Activated gamma-delta T cell treated with anti-CD3 and anti-CD28 coated beads, Interleukin-2, amount 50 U/mL, for 16 hours (primary cell): ENCODE measurements around the gene SLC11A1.

Experiments
- DNase-seq: peaks from one replicate; pipeline ENCODE4 v3.0.0-alpha.2; 2020; ENCODE audit warnings: low read depth

SLC11A1 gene

DNA sequence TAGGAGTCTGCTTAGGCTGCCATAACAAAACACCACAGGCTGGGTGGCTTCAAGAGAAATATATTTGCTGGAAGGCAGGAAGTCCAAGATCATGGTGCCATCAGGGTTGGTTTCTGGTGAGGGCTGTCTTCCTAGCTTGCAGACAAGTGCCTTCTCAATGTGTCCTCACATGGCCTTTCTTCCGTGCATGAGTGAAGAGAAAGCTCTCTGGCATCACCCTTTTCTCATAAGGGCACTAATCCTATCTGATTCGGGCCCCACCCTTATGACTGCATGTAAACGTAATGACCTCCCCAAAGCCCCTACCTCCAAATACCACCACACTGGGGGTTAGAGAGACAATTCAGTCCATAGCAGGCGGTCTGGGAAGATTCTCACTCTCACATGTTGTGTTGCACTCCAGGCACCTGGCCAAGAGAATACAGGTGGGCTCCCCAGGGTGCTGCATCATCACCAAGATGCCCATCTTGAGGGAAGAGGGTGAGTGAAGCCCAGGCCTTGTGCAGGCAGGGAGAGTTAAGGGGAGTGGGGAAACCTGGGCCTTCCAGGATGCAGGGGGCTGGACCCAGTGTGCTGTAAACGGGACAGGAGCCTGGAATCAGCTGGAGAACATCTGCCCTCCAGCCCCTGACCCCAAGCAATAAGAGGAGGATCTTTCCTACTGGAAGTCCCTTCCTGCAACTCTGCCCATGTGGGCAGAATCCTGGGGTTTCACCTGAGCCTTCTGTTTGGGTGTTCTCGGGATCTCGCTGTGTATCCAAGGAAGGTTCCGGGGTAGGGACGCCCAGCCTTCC lies 15.3 kb upstream of the SLC11A1 start:
- DNase-seq: no peak

DNA sequence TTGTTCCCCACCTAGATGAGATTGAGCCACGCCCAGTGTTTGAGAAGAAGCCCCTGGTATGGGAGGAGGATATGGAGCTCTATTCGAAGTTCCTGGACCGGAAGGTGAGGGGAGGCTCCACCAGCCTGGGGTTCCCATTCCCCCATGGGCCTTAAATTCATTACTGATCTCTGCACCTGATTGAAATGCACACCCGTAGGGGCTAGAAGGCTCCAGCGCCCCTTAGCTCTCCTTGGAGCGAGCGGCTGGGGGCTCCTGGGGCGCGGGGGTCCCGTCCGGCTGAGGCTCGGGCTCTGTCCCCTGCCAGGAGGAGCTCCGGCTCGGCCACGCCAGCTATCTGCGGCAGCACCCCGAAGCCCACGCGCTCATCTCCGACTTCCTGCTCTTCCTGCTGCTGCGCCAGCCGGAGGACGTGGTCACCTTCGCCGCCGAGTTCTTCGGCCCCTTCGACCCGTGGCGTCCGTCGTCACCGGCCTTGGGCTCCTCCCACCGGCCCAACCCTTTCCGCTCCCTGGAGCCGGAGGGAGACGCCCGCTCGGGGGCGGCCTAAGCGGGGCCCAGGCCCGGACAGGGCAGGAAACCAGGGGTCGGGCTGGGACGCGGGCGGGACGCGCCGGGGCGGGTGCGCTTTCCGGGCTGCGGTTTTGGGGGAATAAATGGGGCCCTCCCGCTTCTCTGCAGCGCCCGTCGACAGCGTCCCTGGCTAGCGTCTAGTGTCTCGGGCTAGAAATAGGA lies 14.5 kb upstream of the SLC11A1 start:
- peak; percentile 55 for DNase-seq

DNA sequence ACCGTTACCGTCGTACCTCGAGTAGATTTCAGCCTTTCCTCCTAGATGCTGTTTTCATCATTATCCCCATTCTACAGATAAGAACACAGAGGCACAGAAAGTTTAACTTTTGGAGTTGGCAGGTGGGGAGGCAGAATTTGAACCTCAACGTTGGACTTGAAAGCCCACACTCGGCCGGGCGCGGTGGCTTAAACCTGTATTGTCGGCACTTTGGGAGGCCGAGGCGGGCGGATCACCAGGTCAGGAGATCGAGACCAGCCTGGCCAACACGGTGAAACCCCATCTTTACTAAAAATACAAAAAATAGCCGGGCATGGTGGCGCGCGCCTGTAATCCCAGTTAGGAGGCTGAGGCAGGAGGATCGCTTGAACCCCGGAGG lies 13.9 kb upstream of the SLC11A1 start:
- no peak for DNase-seq

GRCh38 chr2:218368621-218369153 lies 13.4 kb upstream of the SLC11A1 start:
- DNase-seq: no peak

DNA sequence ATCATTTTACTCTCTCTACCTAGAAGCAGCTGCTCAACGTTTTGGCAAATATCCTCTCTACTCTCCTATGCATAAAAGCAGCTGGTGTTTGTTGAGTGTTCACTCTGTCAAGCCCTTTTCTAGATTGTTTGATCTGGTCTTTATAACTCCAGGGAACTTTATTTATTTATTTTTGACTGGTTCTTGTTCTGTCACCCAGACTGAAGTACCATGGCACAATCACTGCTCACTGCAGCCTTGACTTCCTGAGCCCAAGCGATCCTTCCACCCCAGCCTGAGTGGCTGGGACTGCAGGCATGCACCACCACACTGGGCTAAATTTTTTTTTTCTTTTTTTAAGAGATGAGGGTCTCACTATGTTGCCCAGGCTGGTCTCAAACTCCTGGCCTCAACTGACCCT lies 12.7 kb upstream of the SLC11A1 start:
- no peak for DNase-seq

- no peak for DNase-seq
These were observed 11.5 kb upstream of the SLC11A1 start for GRCh38 chr2:218370410-218371063.

- DNase-seq: no peak
These were observed 10.1 kb upstream of the SLC11A1 start for GRCh38 chr2:218371983-218372350.

GRCh38 chr2:218374795-218375194 lies 7.3 kb upstream of the SLC11A1 start:
- DNase-seq: no peak

DNA sequence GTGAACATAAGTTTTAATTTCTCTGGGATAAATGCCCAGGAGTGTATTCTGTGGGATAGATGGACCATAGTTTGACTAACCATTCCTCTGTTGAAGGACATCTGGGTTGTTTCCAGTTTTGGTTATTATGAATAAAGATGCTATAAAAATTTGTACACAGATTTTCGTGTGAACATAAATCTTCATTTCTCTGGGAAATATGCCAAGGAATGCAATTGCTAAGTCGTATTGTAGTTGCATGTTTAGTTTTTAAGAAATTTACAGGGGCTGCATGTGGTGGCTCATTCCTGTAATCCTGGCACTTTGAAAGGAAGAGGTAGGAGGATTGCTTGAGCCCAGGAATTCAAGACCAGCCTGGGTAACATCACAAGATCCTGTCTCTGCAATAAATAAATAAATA lies 6.9 kb upstream of the SLC11A1 start:
- DNase-seq: no peak

DNA sequence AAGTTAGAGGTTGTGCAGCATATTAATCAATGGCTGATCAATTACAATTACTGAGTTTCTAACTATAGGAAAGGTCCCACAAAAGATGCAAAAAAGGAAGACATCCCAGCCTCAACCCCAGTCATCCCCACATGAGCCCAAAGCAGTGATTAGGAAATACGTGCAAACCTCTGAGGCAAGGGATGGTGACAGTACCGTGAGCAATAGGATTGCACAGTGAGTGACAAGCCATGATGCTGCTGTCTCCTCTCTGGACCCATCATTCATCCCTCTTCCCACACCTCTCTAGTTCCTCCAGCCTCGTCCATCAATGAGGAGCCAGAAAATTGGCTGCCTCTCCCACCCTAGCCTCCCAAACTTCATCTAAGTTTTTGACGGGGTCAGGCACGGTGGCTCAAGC lies 4.0 kb upstream of the SLC11A1 start:
- DNase-seq: no peak

GRCh38 chr2:218382785-218383184 lies 712 bp downstream of the SLC11A1 start:
- DNase-seq: no peak

GRCh38 chr2:218383892-218384519 lies 1.9 kb downstream of the SLC11A1 start:
- no peak for DNase-seq

DNA sequence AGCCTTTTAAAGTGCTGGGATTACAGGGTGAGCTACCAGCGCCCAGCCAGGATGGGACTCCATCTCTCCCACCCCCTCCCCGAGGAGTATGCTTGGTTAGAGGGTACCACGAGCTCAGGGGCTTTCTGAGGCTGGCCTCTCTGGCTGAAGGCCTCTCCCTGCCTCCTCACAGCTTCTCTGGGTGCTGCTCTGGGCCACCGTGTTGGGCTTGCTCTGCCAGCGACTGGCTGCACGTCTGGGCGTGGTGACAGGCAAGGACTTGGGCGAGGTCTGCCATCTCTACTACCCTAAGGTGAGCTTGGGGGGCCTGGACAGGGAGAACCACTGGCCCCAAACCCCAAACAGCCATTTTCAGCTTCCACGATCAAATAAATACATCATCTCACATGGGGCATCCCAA lies 2.9 kb downstream of the SLC11A1 start:
- no peak for DNase-seq

GRCh38 chr2:218386505-218387368 lies 4.7 kb downstream of the SLC11A1 start:
- no peak for DNase-seq

DNA sequence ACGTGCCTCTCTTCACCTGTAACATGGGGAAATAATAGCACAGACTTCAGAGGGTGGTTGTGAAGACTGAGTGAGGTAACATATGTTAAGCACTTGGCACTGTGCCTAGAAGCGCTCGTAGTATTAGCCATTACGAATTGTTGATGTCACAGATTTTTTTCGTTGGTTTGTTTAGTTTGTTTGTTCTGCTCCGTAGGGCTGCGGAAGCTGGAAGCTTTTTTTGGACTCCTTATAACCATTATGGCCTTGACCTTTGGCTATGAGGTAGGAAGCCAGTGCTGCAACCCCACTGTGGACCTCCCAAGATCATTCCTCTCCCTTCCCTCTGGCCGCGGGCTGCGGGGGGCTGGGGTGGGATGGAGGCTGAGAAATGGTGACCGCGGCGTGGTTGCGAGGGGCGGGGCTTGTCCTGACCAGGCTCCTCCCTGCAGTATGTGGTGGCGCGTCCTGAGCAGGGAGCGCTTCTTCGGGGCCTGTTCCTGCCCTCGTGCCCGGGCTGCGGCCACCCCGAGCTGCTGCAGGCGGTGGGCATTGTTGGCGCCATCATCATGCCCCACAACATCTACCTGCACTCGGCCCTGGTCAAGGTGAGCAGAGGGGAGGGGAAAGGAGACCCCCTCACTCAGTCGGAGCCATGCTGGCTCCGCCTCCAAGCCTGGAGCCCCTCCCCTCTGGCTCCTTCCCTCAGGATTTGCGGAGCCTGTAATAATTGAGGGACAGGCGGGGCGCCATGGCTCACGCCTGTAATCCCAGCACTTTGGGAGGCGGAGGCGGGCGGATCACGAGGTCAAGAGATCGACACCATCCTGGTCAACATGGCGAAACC lies 5.5 kb downstream of the SLC11A1 start:
- no peak for DNase-seq

- no peak for DNase-seq
These were observed 7.5 kb downstream of the SLC11A1 start for GRCh38 chr2:218389333-218390150.

DNA sequence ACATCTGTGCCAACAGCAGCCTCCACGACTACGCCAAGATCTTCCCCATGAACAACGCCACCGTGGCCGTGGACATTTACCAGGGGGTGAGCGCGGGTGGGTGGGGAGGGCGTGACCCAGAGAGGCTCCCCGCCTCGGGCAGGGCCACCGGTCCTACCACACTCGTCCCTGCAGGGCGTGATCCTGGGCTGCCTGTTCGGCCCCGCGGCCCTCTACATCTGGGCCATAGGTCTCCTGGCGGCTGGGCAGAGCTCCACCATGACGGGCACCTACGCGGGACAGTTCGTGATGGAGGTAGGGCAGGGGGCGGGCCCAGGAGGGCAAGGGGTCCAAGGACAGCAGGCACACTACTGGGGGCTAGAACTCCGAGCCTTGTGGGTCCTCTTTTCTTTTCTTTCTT lies 9.1 kb downstream of the SLC11A1 start:
- no peak for DNase-seq

GRCh38 chr2:218392459-218392858 lies 10.4 kb downstream of the SLC11A1 start:
- DNase-seq: no peak

- no peak for DNase-seq
These were observed 10.9 kb downstream of the SLC11A1 start for GRCh38 chr2:218392891-218393462.
